Coronary artery (tissue), 2 donors: ENCODE measurements around the gene RAB20.

ENCODE experiments used
- DNase-seq: peaks from one replicate; pipeline ENCODE4 v3.0.0-alpha.2; 2017; ENCODE audit warnings: low spot score
- H3K27ac ChIP-seq, 2 donors: fragments of 200-600 bp; sonication (generic); one replicate each; pipeline ENCODE4 v1.5.1; 2016 to 2019
- H3K4me3 ChIP-seq: fragments of 200-600 bp; sonication (generic); 2 replicates; pipeline ENCODE4 v1.5.1; 2016; ENCODE audit warnings: mild to moderate bottlenecking, moderate library complexity
- CTCF ChIP-seq: fragments of 200-600 bp; sonication (generic); IDR thresholded peaks from one replicate; pipeline ENCODE4 v1.5.1; 2019; ENCODE audit warnings: antibody characterized with exemption

The RAB20 gene

GRCh38 chr13:110560601-110561343 lies 750 bp downstream of the RAB20 start:
- no peak for TF ChIP-seq CTCF
- DNase-seq = peak; percentile 85
- Histone ChIP-seq H3K4me3 (peak overlapping the region; percentile 81), H3K27ac (peak overlapping the region; percentile 97)

- Histone ChIP-seq H3K4me3 (peak overlapping the region; percentile 81), H3K27ac (peak overlapping the region; percentile 97)
- TF ChIP-seq CTCF = no peak
- DNase-seq = no peak
Measured at GRCh38 chr13:110559986-110560385, 1.5 kb downstream of the RAB20 start.

- H3K4me3 ChIP-seq = peak overlapping the region; percentile 81
- TF ChIP-seq CTCF = no peak
- DNase-seq = peak; percentile 84
- H3K27ac ChIP-seq = peak overlapping the region; percentile 97
Measured at GRCh38 chr13:110559429-110559943, 2.0 kb downstream of the RAB20 start.

GRCh38 chr13:110557610-110558305 lies 3.8 kb downstream of the RAB20 start:
- Histone ChIP-seq H3K27ac (peak overlapping the region in 1 of 2 donors; percentile 17), H3K4me3 (peak overlapping the region; percentile 7)
- no peak for TF ChIP-seq CTCF
- no peak for DNase-seq

- no peak overlapping the region for H3K27ac ChIP-seq
- TF ChIP-seq CTCF = no peak
- DNase-seq = no peak
- no peak overlapping the region for H3K4me3 ChIP-seq
Measured at GRCh38 chr13:110557082-110557481, 4.4 kb downstream of the RAB20 start.

- no peak overlapping the region for H3K27ac ChIP-seq
Measured at GRCh38 chr13:110556224-110556606, 5.3 kb downstream of the RAB20 start.

More at GRCh38 chr13:110556224-110556606, 5.3 kb downstream of the RAB20 start:
- no peak for DNase-seq
- no peak overlapping the region for H3K4me3 ChIP-seq
- TF ChIP-seq CTCF = no peak
